ENCODE data around the gene HDAC4. TPM values are rescaled to one million over a fixed set of nuclear protein-coding genes. Genes with fewer than 3 reads are reported as not detected.

HDAC4 gene
- total and polyA plus RNA-seq, 3 donors from 2014 or later, result 29.0 to 67.5 (median 58.7) TPM

DNA sequence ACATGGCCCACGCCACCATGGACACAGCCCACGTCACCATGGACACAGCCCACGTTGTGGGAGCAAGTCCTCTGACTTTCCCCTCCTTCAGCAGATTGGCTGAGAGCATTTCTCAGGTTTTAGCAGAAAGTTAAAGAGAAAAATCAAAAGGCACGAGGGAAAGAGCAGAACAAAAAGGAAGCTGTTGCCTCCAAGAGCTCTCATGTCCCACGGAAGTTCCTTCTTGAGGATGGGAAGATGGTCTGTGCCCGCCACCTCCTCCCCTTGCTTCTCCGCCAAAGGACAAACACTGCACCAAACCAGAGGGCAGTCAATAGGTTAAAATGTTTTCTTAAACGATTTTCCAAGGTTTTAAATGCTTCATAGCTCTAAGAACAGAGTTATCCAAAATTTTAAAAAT, 148.4 kb downstream of the HDAC4 start:
- no peak for TF ChIP-seq POLR2A (IDR thresholded peaks at IDR 0.05)
- TF ChIP-seq, protein P1, sequence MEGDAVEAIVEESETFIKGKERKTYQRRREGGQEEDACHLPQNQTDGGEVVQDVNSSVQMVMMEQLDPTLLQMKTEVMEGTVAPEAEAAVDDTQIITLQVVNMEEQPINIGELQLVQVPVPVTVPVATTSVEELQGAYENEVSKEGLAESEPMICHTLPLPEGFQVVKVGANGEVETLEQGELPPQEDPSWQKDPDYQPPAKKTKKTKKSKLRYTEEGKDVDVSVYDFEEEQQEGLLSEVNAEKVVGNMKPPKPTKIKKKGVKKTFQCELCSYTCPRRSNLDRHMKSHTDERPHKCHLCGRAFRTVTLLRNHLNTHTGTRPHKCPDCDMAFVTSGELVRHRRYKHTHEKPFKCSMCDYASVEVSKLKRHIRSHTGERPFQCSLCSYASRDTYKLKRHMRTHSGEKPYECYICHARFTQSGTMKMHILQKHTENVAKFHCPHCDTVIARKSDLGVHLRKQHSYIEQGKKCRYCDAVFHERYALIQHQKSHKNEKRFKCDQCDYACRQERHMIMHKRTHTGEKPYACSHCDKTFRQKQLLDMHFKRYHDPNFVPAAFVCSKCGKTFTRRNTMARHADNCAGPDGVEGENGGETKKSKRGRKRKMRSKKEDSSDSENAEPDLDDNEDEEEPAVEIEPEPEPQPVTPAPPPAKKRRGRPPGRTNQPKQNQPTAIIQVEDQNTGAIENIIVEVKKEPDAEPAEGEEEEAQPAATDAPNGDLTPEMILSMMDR (IDR thresholded peaks at IDR 0.05), result no peak
- no peaks in the 10 kb centered on the region for H3K9me3 ChIP-seq
- intact Hi-C loops (cut with DNase I; ENCODE audit: low total_unique reads), result no loop called here
- H3K27ac ChIP-seq, result peak overlapping the region; percentile 34 to 52
- DNase-seq, result no peak
- no peaks in the 10 kb centered on the region for H3K27me3 ChIP-seq
- peaks cover 21% of the 10 kb centered on the region for H3K4me1 ChIP-seq
- WGBS, 2 donors, result 69% methylated on average over 8 of the region's 8 CpGs
- H3K36me3 ChIP-seq (ENCODE audit: low read depth, missing control alignments), result no peaks in the 10 kb centered on the region
- H3K4me3 ChIP-seq, result no peak overlapping the region

DNA sequence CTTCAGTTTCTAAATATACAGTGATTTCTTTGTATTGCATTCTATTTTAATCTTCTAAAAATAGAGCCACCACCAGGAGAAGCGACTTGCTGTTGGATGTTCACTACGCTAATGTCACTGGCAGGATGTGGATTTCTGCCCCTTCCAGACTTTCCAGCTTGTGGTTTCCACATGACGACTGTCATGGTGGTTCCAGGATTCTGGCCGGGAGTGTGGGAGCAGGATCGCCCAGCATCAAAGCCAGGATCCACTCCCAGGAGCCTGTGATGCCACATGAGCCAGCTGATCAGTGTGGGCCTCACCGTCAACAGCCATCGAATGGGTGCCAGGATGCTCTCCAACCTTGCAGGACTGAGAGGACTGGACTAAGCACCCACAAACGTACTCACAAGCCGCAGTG, 148.8 kb downstream of the HDAC4 start:
- Histone ChIP-seq H3K4me3 (no peak overlapping the region), H3K9me3 (no peaks in the 10 kb centered on the region), H3K27ac (peak overlapping the region; percentile 34 to 52), H3K4me1 (peaks cover 21% of the 10 kb centered on the region), H3K27me3 (no peaks in the 10 kb centered on the region), H3K36me3 (ENCODE audit: low read depth, missing control alignments) (no peaks in the 10 kb centered on the region)
- intact Hi-C loops (cut with DNase I; ENCODE audit: low total_unique reads), result no loop called here
- DNase-seq, result no peak
- 71 to 76% methylated on average over 9 of the region's 9 CpGs for WGBS, 2 donors
- TF ChIP-seq, protein P1 (IDR thresholded peaks at IDR 0.05), result no peak
- TF ChIP-seq POLR2A (IDR thresholded peaks at IDR 0.05), result no peak

DNA sequence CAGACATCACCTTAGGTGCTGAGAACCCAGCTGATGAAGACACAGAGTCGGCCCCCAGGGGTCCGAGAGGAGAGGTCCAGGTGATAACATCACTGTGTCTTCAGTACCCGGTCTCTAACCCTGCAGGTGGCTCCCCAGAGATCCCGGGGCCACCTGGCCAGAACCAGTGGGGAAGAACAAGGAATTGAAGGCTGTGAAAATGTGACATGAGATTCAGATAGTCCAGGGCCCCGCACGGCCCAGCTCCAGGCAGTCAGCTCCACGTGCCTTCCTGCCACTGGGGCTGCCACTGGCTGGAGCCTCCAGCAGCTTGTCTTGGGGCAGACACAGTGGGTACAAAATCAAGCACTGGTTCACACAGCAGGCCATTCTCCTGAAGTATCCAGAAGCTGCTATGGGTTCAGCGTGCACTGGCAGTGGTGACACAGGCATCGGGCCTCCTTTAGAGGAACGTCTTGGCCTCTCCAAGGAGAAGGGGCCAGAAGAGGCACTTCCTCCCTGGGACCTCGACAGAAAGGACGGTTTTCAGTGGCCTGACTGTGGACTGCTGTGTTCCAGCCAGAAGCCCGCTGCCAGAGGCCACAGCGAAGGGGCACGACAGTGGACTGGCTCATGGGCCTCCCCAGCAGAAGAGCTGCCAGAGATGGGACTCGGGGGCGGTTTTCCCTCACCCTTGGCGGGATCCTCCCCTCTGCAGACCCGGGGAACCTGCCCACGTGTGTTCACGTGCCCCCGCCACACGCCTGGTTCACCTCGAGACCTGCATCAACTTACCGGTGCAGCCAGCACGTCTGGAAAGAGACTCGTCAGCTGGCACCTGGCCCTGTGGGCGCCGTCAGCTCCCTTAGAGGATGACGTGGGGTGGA, 150.4 kb downstream of the HDAC4 start:
- no peaks in the 10 kb centered on the region for H3K27me3 ChIP-seq
- intact Hi-C loops (cut with DNase I; ENCODE audit: low total_unique reads), result no loop called here
- H3K4me1 ChIP-seq, result peaks cover 21% of the 10 kb centered on the region
- TF ChIP-seq, protein P1 (IDR thresholded peaks at IDR 0.05), result no peak
- no peak for TF ChIP-seq POLR2A (IDR thresholded peaks at IDR 0.05)
- no peak overlapping the region for H3K27ac ChIP-seq
- no peak overlapping the region for H3K4me3 ChIP-seq
- no peaks in the 10 kb centered on the region for H3K36me3 ChIP-seq (ENCODE audit: low read depth, missing control alignments)
- DNase-seq, result no peak
- no peaks in the 10 kb centered on the region for H3K9me3 ChIP-seq
- WGBS, 2 donors, result 87 to 91% methylated on average over 25 to 30 of the region's 30 CpGs

DNA sequence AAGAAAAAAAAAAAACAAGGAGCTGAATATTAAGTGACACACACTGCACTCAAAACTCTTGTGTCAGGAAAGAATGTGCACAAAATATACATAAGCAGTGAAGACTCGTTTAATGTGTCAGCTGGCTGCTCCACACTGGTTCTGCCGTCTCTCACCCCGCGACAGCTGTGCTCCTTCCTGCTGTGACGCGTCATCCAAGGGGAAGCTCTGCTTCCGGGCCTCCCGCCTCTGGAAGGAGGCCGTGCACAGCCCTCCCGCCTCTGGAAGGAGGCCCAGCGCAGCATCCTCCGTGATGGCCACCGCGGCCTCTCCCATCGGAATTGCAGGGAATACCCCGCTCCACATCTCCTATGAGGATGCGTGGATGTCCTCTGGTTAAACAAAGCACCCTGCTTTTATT, 151.0 kb downstream of the HDAC4 start:
- intact Hi-C loops (cut with DNase I; ENCODE audit: low total_unique reads), result no loop called here
- Histone ChIP-seq H3K27ac (no peak overlapping the region), H3K4me1 (peaks cover 22% of the 10 kb centered on the region), H3K4me3 (no peak overlapping the region), H3K9me3 (no peaks in the 10 kb centered on the region), H3K27me3 (no peaks in the 10 kb centered on the region), H3K36me3 (ENCODE audit: low read depth, missing control alignments) (no peaks in the 10 kb centered on the region)
- 51 to 69% methylated on average over 17 of the region's 17 CpGs for WGBS, 2 donors
- no peak for DNase-seq
- TF ChIP-seq, protein P1 (IDR thresholded peaks at IDR 0.05), result no peak
- no peak for TF ChIP-seq POLR2A (IDR thresholded peaks at IDR 0.05)

DNA sequence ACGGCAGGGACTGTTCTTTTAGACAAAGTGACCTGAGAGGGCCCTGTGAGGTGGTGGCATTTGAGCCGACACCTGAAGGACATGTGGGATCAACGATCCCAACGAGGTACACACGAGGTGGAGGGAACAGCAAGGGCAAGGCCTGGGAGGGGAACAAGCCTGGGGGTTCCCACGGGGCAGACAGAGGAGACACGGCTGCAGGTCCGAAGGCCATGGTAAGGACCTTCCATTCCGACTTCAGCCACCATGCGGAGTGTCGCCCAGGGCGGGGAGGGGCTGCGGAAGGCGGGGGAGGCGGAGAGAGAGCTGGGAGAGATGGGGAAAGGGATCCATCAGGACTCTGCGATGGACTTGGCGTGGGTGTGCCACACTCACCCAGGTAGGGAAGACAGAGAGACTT, 151.8 kb downstream of the HDAC4 start:
- Histone ChIP-seq H3K27me3 (no peaks in the 10 kb centered on the region), H3K27ac (no peak overlapping the region), H3K4me3 (no peak overlapping the region), H3K9me3 (no peaks in the 10 kb centered on the region), H3K4me1 (peaks cover 24% of the 10 kb centered on the region), H3K36me3 (ENCODE audit: low read depth, missing control alignments) (no peaks in the 10 kb centered on the region)
- DNase-seq, result no peak
- intact Hi-C loops (cut with DNase I; ENCODE audit: low total_unique reads), result no loop called here
- TF ChIP-seq, protein P1 (IDR thresholded peaks at IDR 0.05), result no peak
- TF ChIP-seq POLR2A (IDR thresholded peaks at IDR 0.05), result no peak
- 89 to 91% methylated on average over 17 of the region's 17 CpGs for WGBS, 2 donors

Data from testis (tissue), 3 donors.